Right atrium auricular region (tissue), 2 donors: ENCODE measurements around the gene TARS3. TPM values are rescaled to one million over a fixed set of nuclear protein-coding genes. Genes with fewer than 3 reads are reported as not detected.

Experiments used
- DNase-seq: peaks from one replicate; pipeline ENCODE4 v3.0.0-alpha.2; 2019; ENCODE audit warnings: low spot score
- H3K27ac ChIP-seq, 2 donors: fragments of 200-600 bp; sonication (generic); 1 replicate in 1 of 2; 2 replicates in 1 of 2; pipeline ENCODE4 v1.5.1; 2016 to 2019
- H3K27me3 ChIP-seq, 2 donors: fragments of 200-600 bp; sonication (generic); one replicate each; pipeline versions ENCODE4 v1.5.1 to v1.6.0; 2017 to 2019
- H3K36me3 ChIP-seq: fragments of 200-600 bp; sonication (generic); one replicate; pipeline ENCODE4 v1.5.1; 2016
- H3K4me1 ChIP-seq, 2 donors: fragments of 200-600 bp; sonication (generic); one replicate each; pipeline versions ENCODE4 v1.5.1 to v1.6.0; 2017 to 2019
- H3K4me3 ChIP-seq, 2 donors: fragments of 200-600 bp; sonication (generic); 1 replicate in 1 of 2; 2 replicates in 1 of 2; pipeline ENCODE4 v1.5.1; 2017 to 2019; ENCODE audit warnings: mild to moderate bottlenecking in 1 of 2, moderate library complexity in 1 of 2
- H3K9me3 ChIP-seq, 2 donors: fragments of 200-600 bp; sonication (generic); one replicate each; pipeline ENCODE4 v1.5.1; 2019
- CTCF ChIP-seq, 2 donors: fragments of 200-600 bp; sonication (generic); IDR thresholded peaks; one replicate each; pipeline ENCODE4 v1.5.1; 2019; ENCODE audit warnings: antibody characterized with exemption in 2 of 2
- total RNA-seq, 2 donors: library from RNA; depleted of rRNA; stranded (reverse); fragments of >200 nt; gene quantifications; one replicate each; pipeline ENCODE4 v1.1.0, GENCODE V29; 2016

The TARS3 gene
- total RNA-seq, 2 donors from 2014 or later = 24.4 to 33.0 TPM

DNA sequence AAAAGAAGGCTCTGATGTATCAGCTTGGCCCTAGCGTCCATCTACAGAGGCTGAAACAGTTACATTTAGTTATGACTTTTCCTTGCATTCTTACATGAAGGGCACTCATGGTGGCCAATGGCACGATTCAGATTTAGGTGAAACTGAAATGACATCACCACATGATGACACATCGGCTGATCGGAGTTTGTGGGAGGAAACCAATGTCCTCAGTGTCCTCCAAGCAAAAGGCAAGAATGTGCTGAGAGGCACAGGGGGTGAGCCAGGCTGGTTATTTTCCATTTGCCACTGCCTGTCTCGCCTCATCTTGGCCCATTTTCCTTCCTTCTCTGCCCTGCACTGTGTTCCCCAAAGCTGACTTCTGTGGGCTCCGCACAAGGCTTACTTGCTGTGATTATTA lies 34.4 kb downstream of the TARS3 start:
- no peaks in the 10 kb centered on the region for H3K4me1 ChIP-seq
- no peak for DNase-seq
- no peak overlapping the region for H3K27ac ChIP-seq
- H3K36me3 ChIP-seq = peaks cover 18% of the 10 kb centered on the region
- no peak overlapping the region for H3K4me3 ChIP-seq
- H3K9me3 ChIP-seq = no peaks in the 10 kb centered on the region
- no peak for TF ChIP-seq CTCF (IDR thresholded peaks at IDR 0.05)
- H3K27me3 ChIP-seq = no peaks in the 10 kb centered on the region

GRCh38 chr15:101686718-101687117 lies 37.6 kb downstream of the TARS3 start:
- Histone ChIP-seq H3K4me3 (no peak overlapping the region), H3K9me3 (no peaks in the 10 kb centered on the region), H3K27me3 (no peaks in the 10 kb centered on the region), H3K4me1 (no peaks in the 10 kb centered on the region), H3K36me3 (peaks cover 16% of the 10 kb centered on the region), H3K27ac (no peak overlapping the region)
- DNase-seq = no peak
- TF ChIP-seq CTCF (IDR thresholded peaks at IDR 0.05) = no peak

DNA sequence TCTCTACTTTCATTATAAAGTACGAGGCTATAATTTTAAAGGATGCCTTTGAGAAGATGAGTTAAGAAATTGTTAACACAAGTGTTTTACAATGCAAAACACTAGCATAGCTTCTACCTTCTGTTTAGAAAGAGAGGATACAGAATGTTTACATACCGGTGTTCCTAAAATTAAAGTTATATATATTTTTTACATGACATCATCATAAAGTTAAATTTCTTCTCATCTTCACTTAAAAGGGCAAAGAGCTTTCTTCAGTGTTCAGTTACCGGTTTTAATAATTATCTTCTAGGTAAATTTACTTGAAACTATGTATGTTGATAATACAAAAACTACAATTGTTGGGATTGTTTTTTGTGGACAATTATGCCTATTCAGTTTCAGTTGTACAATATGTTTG lies 39.4 kb downstream of the TARS3 start:
- Histone ChIP-seq H3K9me3 (no peaks in the 10 kb centered on the region), H3K4me1 (no peaks in the 10 kb centered on the region), H3K27me3 (no peaks in the 10 kb centered on the region), H3K27ac (no peak overlapping the region), H3K4me3 (no peak overlapping the region), H3K36me3 (peaks cover 17% of the 10 kb centered on the region)
- no peak for TF ChIP-seq CTCF (IDR thresholded peaks at IDR 0.05)
- DNase-seq = no peak

DNA sequence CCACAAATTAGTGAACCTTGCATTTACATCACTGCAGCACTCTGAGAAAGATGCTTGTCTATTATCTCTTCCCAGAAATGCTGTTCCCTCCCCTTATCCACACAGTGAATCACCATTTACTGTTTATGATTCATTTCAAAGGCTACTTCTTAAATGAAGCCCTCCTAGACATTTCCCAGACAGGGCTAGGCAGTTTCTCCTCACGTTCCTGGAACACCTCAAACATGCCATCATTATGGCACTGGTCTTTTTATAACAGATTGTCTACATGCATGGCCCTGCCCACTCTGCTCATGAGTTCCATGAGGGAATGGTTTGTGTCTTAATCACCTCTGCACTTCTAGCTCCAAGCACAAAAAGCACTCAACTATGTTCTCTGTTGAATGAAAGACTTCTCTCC lies 39.9 kb downstream of the TARS3 start:
- TF ChIP-seq CTCF (IDR thresholded peaks at IDR 0.05) = no peak
- Histone ChIP-seq H3K27me3 (no peaks in the 10 kb centered on the region), H3K4me3 (no peak overlapping the region), H3K4me1 (no peaks in the 10 kb centered on the region), H3K36me3 (peaks cover 22% of the 10 kb centered on the region), H3K27ac (no peak overlapping the region), H3K9me3 (no peaks in the 10 kb centered on the region)
- DNase-seq = no peak

DNA sequence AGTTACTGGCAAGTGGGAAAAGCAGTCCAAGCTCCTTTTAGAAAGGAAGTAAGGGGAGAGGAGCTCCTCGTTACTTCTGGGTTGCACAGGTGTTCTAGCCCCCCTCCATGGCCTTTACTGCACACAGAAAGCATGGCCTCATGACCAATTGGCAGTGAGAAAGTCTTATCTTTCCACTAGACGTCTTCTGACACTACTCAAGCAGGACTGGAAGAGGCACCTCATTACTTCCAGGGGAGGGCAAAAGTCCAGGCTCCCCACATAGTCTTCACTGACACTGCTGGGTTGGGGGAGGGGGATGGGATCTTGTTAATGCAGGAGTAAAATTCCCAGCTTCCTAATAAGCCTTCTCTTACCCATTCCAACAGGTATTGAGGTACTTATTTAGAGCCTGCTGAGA lies 44.5 kb downstream of the TARS3 start:
- no peak for DNase-seq
- no peak overlapping the region for H3K27ac ChIP-seq
- no peak for TF ChIP-seq CTCF (IDR thresholded peaks at IDR 0.05)
- no peak overlapping the region for H3K4me3 ChIP-seq
- H3K4me1 ChIP-seq = no peaks in the 10 kb centered on the region
- no peaks in the 10 kb centered on the region for H3K9me3 ChIP-seq
- H3K27me3 ChIP-seq = no peaks in the 10 kb centered on the region
- H3K36me3 ChIP-seq = peaks cover 21% of the 10 kb centered on the region

- H3K36me3 ChIP-seq = peaks cover 21% of the 10 kb centered on the region
- H3K9me3 ChIP-seq = no peaks in the 10 kb centered on the region
- DNase-seq = no peak
- H3K4me1 ChIP-seq = no peaks in the 10 kb centered on the region
- no peak overlapping the region for H3K27ac ChIP-seq
- H3K4me3 ChIP-seq = no peak overlapping the region
- no peaks in the 10 kb centered on the region for H3K27me3 ChIP-seq
- TF ChIP-seq CTCF (IDR thresholded peaks at IDR 0.05) = no peak
Observed at GRCh38 chr15:101676921-101677329, 47.3 kb downstream of the TARS3 start.
